COLO668 (cell line): ENCODE results near the gene PODN.

ENCODE experiments used
- DNase-seq: peaks from one replicate; lab custom pipeline; 2025; ENCODE audit not compliant: unreplicated experiment; lab: John Stamatoyannopoulos, UW

PODN gene

DNA sequence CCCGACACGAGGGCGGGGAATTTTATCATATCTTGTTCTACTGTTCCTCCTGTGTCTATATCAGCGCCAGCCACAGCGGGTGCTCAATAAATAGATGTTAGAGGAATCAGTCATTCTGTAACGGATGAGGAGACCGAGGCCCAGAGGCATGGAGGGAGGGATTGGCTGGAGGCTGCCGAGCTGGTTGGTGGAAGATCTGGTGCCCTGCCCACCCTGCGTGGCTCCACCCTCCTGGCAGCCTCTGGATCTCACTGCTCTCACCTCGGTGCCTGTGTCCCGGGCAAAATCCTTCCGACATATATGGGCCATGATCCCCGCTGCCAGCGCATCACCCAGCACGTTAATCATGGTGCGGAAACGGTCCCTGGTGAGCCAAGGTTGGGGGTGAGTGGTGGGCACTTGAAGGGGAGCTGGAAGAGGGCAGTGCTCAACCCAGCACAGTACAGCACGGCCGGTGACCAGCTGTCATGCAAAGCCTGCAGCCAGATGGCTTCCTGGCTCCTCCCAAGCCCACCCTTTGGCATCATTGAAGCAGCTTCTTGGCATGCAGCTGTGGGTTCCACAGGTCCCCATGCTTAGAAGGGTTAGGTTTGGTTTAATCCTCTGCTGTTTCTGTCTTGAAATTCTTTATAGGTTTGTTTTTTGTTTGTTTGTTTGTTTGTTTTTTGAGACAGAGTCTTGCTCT lies 26.7 kb downstream of the PODN start:
- DNase-seq, result no peak

DNA sequence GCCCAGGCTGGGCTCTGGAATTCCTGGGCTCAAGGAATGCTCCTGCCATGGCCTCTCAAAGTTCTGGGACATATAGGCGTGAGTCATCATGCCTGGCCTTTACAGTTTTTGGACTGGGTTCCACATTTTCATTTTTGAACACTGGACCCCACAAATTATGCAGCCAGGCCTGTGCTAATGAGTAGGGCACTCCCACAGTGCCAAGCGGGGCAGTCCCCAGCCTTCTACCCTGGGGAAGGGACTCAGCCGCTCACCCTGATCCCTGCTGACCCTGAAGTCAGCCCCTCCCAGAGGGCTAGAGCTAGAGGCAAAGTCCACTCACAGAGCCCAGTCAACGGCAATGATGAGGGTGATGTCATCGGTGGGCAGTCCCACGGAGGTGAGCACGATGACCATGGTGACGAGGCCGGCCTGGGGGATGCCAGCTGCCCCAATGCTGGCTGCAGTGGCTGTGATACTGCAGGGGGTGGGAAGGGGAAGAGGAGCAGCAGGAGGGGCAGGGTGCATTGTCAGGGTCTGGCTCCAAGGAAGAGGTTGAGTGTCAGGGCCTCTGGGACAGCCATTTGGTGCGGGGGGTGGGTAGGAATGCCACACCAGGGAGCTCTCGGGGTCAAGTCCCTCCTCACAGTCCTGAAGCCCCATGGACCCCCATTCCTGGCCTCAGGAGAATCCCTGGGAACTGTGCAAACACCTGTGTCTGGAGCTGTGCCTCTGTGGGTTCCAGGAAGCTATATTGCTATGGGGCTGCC lies 27.6 kb downstream of the PODN start:
- DNase-seq, result no peak

DNA sequence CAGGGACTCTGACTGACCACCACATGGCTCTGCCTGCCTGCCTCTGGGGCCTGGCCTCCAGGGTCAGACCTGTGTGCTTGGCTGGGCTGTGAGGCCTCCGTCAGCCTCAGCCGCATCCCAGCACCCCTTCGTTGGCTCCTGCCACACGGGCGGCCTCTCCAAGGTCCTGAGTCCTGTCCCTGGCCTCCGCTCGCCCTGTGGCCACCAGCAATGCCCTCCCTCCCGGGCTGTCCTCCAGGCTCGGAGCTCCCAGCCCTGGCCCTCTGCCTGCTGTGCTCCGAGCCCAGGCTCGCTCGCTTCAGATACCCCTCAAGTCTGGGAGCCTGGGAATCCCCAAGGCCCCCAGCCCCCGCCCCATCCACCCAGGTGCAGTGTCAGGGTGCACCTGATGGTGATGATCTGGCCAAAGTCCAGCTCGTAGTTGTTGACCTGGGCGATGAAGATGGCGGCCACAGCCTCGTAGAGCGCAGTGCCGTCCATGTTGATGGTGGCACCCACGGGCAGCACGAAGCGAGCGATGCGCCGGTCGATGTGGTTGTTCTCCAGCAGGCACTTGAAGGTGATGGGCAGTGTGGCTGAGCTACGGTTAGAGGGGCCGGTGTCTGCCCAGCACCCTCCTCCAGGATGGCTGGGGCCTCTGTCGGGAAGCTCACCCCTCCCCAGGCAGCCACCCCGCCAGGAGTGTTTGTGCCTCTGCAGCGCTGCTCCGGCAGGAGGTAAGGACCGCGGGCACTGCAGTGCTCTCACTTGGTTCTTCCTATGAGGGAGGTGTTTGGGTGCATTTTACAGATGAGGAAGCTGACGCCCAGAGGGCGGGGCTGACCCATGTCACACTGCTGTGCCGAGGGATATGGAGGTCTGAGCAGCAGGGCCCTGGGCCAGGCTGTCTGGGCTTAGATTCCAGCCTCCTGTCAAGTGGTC lies 28.5 kb downstream of the PODN start:
- no peak for DNase-seq

DNA sequence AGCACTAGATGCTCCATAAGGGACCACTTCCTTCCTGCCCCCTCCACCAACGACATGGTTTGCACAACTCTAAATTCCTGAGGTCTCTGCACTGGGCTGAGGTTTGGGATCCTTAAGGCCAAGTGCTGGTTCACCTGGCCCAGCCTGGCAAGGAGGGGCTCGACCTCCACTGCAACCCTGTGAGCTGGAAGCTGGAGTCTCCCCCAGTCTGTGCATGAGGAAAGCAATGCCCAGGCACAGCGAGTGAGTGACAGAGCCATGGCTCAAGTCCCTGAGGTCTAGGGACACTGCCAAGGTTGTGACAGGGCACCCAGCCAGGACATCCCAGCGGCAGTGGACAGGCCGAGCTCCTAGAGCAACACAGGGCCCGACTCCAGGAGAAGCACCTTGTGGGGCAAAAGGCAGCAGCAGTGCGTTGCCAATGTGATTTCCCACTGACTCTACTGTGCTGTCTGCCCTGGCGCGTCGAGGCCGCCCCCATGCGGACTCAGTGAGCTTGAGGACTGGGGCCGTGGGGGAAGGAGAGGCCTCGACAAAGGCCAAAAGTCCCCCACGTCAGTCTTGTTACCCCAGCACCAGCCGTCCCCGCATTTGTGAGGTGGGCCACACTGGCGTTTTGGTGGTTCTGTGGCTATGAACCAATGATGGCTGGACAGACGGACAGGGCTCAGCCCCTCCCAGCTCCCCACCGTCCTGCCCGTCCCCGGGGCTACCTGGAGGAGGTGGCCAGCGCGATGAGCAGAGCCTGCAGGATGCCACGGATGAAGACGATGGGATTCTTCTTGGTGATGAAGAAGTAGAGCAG lies 30.0 kb downstream of the PODN start:
- DNase-seq, result no peak

DNA sequence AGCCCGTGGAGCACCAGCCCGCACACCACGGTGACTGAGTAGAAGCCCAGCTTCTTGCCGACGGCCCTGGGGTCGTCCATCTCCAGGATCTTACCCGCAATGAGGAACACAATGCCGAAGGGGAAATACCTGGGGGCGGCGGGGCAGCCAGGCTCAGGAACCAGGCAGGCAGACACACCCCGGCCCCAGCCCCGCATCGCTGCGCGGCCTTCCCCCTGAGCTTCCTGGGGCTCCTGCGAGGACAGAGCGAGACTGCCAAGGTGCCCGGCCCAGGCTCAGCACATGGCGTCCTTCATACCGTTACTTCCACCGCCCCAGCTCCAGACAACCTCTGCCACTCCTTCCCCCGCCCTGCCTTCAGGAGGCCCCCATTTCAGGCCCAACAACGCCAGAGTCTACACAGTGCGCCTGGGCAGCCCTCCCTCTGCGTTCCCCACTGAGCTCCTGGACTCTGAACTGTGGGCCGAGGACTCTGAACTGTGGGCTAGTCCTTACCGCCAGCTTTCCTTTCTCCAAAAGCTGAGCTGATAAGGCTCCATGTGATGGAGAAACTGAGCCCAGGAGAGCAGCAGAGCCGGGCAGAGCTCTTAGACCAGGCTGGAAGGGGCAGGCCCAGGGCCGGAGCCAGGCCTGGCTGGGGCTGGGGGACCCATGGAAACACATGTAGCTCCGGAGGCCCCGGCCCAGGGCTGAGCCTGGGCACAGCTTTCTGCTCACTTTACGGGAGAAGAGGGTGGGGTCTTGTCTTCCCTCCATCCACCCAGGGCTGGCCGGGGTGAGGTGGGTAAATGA lies 30.8 kb downstream of the PODN start:
- DNase-seq, result no peak

DNA sequence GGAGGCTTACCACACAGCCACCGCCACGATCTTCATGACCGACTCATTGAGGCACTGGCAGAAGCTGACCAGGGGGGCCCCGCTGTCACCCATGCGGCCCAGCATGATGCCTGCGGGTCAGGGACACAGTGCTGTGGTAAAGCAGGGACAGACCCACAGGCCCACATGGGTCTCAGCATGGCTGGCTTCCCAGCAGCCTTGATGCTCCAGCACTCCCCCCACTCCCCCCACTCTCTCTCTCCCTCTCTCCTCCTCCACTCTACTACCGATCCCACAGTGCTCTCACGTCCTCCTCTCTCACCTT lies 31.4 kb downstream of the PODN start:
- no peak for DNase-seq

DNA sequence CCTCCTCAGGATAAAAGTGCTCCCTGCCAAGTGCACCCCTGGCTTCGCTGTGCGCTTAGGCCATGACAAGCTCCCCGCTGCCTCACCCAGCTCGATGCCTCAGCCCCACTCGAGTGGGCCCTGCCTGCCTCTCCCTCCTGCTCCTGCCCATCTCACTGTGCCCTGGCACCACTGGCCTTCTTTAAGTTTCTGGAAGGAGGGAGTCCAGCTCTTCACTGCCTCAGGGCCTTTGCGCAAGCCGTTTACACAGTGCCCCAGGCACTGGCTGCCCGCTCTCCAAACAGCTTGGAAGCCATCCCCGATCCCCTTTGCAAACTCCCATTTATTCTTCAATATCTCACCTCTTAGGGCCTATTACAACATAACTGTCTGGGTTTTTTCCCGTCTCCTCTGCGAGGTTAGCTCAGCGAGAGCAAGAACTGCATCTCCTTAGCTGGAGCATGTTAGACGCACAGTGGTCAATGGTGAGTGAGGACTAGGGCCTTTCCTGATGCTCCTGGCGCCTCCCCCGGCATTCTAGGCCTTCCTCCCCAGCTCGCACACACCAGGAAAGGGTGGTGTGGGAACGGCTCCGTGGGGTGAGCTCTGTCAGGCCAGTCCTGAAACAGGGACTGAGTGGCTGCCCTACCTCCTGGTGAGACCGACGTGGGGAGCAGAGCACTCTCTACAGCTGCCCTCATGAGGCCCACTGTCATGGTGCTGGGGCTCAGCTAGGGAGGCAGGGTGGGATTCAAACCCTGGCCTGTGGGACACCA lies 31.9 kb downstream of the PODN start:
- DNase-seq, result no peak

DNA sequence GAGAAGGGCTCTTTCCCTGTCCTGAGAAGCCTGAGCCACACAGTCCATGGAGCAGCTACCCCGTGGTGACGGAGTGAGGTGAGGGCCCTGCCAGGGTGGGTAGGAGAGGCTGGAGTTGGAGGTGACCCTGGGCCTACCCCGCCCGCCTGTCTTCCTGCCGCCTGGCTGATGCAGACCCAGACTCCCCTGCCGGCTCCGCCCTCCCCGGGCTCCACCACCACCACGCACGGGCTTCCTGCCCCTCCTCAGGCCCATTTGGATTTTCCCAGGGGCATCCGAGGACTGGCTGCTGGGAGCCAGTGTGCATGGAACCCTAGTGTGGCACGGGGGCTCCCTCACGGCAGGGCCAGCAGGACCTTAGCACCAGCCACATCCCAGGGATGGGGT lies 32.5 kb downstream of the PODN start:
- DNase-seq, result no peak

DNA sequence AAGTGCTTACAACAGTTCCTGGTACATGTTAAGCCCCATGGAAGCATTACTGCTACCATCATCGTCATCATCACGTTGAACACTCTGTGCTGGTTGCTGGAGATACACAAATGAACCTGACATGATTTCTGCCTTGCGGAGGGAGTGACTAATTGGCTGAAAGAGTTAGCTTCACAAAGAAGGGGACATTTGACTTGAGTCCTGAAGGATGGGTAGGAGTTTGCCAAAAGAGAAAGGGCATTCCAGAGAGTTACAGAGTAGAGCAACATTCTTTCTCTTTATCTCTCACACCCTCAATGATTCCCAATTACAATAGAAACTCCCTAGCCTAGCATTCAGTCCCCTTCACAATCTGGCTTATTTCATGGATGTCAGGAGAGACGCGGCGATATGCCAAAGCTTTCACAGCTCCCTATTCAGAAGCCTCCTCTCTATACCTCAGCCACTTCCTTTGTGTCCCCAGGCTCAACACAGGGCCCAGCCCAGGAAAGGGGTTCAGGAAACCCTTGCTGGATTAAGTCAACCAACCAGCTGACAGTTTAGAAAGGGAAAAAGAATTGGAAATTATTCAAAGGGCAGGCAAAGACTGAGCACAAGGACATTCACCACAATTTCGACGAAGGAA lies 42.4 kb downstream of the PODN start:
- DNase-seq, result no peak

DNA sequence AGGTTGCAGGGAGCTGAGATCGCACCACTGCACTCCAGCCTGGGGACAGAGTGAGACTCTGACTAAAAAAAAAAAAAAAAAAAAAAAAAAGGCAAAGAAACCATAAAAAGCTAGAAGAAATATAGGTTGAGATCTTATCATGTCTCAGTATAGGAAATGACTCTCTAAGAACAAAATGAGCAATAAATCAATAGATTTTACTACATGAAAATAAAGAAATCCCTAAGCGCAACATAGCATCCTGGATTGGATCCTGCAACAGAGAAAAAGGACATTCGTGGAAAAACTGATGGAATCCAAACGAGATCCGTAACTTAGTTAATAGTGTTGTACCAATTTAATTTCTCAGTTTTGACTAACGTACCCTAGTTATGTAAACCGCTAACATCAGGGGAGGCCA lies 45.1 kb downstream of the PODN start:
- no peak for DNase-seq

DNA sequence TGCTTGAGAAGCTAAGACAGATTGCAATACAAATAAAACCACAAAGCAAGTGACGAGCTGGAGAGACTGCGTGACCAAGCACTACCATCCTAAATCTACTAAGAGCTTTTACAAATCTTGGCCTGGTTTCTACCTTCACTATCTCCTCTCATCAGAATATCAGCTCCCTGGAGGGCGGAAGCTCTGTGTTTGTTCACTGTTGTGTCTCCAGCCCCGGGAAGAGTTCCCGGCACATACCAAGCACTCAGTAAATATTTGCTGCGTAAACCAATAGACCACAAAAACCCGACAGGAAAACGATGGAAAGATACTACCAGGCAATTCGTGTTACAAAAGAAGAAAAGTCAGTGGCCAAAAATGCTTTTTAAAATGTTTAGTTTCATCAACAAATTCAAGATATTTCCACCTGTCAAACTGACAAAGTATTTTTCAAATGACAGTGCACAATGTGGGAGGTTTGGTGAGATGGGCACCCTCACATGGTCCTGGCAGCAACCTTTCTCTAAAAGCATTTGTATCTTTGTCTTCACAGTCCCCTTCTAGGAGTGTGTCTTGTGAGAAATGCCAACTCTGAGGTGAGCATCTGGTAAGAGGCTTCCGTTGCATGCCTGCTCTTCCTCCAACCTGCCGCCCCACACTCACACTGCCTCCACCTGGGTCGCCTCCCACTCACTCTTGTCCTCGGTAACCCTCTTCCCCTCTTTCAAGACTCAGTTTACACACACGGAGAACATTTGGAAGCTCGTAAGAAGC lies 45.7 kb downstream of the PODN start:
- DNase-seq, result peak; percentile 67

DNA sequence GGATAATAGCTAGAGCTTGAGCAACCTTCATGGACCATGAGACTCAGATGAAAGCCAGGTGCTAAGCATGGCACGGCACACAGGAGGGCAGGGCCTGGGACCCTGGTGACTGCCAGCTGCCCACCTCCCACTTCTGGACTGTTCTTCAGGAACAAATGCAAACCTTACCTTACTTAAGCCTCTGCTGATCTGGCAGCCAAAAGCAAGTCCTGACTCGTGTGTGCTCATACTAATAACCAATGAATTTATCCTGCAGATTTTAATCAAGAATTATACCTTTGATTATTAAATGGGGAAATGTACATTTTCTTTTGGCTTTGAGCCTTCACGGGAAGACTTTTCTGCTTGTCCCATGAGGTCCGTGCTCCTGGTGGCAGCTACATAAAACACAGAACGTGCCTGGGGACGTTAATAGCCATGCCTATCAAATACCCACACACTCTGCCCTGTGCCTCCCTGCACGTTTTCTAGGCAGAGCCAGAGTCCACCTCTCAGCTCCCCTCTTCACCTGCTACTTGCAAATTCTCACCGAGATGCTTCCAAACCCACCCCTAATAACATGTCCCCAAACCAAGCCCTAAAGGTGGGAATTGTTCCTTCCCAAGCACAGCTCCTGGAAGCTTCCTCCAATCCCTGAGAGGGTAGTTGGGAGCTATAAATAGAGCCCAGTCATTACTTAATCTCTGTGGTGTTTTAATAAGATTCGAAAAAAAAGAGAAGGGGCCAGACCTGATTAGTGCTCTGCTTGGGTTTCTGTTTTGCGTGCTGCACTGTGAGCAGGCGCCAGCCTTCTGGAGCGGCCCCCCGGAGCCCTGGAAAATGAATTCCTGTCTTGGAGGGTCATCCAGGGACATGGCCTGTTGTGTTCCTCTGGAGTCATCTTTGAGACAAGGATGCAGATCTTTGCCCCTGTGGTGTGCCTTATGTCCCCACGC lies 46.9 kb downstream of the PODN start:
- no peak for DNase-seq

DNA sequence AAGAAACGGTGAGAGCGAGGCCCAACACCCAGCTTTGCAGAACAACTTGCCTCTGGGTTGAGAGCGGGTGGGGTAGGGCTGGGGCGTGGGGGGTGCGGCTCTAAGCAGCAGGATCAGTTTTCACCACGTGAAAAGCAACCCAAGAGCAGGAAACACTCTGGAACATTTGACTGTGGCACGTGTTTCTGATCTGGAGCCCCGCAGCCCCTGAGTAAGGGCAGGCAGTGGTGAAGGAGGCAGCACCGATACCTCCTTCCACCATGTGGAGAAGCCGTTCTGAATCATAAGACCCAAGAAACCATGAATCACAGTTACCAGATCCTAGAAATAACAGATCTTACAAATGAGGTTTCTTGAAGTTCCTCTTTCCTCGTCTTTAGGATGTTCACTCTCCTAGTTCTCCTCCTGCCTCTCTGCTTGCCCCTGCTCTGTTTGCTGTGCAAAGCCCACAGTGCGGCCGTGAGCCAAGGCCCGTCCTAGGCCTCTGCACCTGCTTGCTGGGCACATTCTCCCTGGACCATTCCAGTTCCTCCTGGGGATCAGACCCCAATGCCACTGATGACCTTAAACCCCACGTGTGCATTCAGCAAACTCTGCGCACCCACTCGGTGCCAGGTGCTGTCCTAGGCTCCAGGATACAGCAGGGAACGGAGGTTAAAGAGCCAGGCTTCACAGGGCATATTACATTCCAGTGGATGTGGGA lies 48.5 kb downstream of the PODN start:
- peak; percentile 46 for DNase-seq

DNA sequence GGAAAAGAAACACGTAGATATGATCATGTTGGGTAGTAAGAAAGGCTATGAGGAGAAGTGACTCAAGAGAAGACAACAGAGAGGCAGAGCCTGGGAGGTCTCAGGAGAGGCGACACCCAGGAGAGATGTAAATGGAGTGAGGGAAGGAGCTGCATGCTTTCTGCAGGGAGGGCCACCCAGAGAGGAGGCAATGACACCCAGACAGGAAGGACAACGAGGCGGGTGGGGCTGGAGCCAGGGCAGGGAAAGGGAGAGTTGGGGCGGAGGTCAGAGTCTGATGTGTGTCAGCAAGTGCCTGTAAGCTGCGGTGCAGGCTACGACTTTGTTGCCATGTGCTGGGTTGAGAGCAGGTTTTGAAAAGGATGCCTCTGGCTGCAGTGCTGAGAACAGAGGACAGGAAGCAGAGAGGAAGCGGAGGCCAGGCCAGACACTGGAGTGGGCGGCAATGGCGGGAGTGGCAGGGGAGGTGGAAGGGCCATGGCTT lies 49.1 kb downstream of the PODN start:
- no peak for DNase-seq

DNA sequence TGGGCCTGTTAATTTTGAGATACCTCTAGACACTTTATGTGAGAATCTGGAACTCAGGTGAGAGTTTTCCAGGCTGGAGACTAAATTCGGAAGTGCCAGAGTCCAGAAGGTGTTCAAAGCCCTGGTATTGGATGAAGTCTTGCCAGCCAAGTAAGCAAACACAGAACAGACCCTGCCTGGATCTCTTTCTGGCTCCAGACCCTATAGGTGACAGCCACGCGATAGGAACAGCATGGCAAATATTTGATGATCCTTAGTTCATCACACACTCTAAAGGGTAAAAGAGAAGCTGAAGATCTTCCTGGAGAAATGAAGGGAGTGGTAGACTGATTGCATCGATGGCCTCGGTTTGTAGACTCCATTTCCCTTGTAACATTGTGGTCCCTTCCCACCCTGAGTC lies 49.7 kb downstream of the PODN start:
- DNase-seq, result no peak

DNA sequence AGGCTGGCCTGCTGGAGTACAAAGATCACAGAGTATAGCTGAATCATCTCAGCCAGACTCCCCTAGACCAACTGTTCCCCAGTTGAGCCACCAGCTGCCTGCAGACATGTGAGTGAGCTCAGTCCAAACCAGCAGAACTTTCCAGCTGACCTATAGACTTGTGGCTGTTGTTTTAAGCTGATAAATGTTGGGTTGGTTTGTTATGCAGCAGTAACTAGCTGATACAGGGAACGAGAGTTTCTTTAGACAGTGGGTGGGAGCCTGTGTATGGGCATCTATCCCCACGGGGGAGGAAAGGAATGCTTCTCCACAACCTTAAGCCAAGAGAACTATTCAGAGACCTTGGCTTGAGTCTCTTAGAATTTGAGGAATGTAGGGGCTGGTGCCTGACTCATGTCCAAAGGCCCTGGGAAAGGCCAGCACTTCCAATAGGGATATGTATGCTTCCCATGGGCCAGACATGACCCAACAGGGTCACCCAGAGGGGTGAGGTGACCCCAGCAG lies 50.3 kb downstream of the PODN start:
- no peak for DNase-seq
